KOPT-K1 (cell line): Measurements from ENCODE around the gene CEBPB.

ENCODE experiments used
- H3K27ac ChIP-seq: fragments of 200-600 bp; sonication (generic); 2 replicates; pipeline ENCODE4 v1.5.1; 2016; ENCODE audit warnings: antibody characterized with exemption, mild to moderate bottlenecking, low read depth, low read length; ENCODE audit not compliant: poor library complexity, severe bottlenecking
- H3K36me3 ChIP-seq: fragments of 200-600 bp; sonication (generic); 2 replicates; pipeline ENCODE4 v1.5.1; 2017; ENCODE audit warnings: antibody characterized with exemption, mild to moderate bottlenecking, low read length, moderate library complexity; ENCODE audit not compliant: insufficient read depth
- H3K9me3 ChIP-seq: fragments of 200-600 bp; sonication (generic); 2 replicates; pipeline ENCODE4 v1.5.1; 2017; ENCODE audit warnings: antibody characterized with exemption, low read length, mild to moderate bottlenecking; ENCODE audit not compliant: insufficient read depth, poor library complexity, severe bottlenecking

Gene CEBPB

DNA sequence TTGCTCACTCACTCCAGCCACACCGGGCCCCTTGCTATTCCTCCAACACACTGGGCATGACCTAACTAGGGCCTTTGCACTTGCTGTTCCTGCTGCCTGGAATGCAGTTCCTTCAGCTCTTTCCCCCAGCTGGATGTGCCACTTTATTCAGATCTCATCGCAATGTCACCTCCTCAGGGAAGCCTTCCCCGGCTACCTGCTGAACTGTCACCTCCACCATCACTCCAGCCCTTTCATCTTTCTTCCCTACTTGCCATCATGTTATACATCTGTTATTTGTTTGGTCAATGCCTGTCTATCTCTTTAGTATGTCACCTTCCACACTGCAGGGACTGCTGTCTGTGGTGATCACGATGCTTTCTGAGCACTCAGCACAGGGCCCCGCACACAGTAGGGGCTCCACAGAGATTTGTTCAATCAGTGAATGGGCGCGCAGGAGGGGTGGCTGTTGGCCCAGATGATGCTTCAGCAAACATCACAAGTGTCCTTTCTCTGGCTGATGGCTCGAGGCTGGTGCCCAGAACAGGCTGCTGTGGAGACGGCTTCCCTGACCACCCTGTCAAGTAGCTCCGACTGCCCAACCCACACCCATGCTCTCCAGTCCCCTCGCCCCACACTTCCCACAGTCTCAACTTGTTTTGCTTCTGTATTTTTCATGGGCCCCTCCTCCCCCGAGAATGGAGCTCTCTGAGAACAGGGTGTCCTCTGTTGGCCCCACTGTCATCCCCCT, 31.8 kb downstream of the CEBPB start:
- H3K36me3 ChIP-seq = no peaks in the 10 kb centered on the region
- H3K27ac ChIP-seq = no peak overlapping the region
- no peaks in the 10 kb centered on the region for H3K9me3 ChIP-seq

- no peaks in the 10 kb centered on the region for H3K36me3 ChIP-seq
- no peak overlapping the region for H3K27ac ChIP-seq
- no peaks in the 10 kb centered on the region for H3K9me3 ChIP-seq
Measured at GRCh38 chr20:50223039-50224005, 32.7 kb downstream of the CEBPB start.

DNA sequence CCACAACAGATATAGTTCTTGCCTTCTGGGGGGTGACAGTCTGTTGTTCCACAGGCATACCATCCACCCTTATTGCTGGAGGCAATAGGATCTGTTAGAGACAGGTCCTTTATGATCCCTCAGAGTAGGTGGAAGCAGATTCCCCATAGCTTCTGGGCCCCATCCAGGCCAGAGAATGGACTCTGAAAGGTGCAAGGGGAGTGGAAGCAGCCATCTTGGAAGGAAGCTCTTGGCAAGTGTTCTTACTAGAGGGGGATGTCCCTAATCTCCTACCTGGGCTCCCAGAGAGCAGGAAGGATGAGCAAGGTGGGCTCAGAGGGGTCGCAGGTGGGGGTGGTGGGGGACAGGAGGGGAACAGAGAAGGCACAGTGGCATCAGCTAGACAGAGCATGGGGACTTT, 33.4 kb downstream of the CEBPB start:
- Histone ChIP-seq H3K9me3 (no peaks in the 10 kb centered on the region), H3K27ac (no peak overlapping the region), H3K36me3 (no peaks in the 10 kb centered on the region)

- no peaks in the 10 kb centered on the region for H3K9me3 ChIP-seq
- H3K27ac ChIP-seq = no peak overlapping the region
- no peaks in the 10 kb centered on the region for H3K36me3 ChIP-seq
Measured at GRCh38 chr20:50224531-50225255, 34.1 kb downstream of the CEBPB start.

DNA sequence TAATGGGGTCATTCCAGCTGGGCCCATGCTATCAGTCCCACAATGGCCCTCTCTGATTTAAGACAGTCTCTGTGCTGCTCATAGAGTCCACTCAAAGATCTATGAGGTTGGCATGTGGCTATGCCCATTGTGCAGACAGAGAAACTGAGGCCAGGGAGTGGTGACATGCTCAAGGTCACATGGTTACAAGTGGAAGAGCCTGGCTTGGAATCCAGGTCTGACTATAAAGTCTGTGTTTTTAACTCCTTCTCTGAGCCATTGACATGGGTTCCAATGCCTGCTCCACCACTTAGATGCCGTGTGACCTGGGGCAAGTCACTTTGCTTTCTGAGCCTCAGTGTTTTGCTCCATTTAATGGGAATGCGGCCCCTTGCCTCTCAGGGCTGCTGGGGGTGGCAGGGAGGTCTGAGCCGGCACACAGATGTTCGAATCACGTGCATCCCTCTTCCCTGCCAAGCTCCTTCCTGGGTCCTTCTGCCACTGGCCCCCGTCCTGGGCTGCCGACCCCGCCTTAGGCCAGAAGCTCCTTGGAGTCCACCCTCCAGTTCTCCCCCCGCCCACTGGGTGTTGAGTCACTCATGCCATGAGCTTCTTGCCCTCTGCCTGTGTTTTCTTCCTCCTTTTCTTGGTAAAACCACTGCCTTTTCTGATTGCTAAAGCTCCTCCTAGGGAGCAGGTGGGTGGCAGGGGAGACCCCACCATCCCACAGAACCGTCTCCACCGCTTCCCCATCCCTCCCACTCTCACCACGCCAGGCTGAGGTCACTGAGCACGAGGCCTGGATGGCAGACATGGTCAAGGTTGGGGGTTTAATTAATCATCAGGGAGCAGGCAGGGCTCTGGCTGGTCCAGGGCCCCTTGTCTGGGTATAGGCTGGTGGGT, 35.7 kb downstream of the CEBPB start:
- Histone ChIP-seq H3K9me3 (no peaks in the 10 kb centered on the region), H3K27ac (no peak overlapping the region)

DNA sequence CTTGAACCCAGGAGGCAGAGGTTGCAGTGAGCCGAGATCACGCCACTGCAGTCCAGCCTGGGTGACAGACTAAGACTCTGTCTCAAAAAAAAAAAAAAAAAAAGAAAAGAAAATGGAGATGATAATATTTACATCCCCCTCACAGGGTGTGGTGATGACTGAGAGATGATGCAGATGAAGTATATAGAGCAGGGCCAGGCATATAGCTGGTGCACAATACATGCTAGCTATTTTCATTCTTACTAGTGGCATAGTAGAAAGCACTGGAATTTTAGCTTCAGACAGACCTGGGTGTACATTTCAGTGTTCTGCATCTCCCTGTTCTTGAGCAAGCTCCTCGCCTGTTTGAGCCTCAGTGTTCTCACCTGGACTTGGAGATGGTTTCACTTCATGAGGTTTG, 36.9 kb downstream of the CEBPB start:
- Histone ChIP-seq H3K36me3 (no peaks in the 10 kb centered on the region), H3K9me3 (no peaks in the 10 kb centered on the region), H3K27ac (no peak overlapping the region)

More for the DNA sequence above, 35.7 kb downstream of the CEBPB start:
- no peaks in the 10 kb centered on the region for H3K36me3 ChIP-seq

DNA sequence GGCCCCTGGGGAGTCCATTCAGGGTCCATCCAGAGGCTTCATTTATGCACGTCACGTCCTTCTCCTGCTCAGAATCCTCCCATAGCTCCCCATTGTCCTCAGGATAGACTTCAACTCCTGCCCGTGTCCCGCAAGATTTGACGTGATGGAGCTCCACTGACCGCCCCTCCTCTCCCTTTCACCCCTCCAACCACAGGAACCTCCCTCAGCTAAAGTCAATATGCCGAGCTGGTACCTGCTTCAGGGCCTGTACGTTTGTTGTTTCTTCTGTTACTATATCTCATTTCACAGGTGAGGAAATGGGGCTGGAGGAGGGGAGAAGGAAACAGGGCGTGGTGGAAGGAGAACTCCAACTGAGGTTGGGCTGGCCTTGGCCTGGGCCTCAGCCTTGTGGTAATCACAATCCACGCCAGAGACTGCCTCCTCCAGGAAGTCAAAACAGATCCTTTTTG, 38.6 kb downstream of the CEBPB start:
- Histone ChIP-seq H3K9me3 (no peaks in the 10 kb centered on the region), H3K36me3 (no peaks in the 10 kb centered on the region), H3K27ac (no peak overlapping the region)

DNA sequence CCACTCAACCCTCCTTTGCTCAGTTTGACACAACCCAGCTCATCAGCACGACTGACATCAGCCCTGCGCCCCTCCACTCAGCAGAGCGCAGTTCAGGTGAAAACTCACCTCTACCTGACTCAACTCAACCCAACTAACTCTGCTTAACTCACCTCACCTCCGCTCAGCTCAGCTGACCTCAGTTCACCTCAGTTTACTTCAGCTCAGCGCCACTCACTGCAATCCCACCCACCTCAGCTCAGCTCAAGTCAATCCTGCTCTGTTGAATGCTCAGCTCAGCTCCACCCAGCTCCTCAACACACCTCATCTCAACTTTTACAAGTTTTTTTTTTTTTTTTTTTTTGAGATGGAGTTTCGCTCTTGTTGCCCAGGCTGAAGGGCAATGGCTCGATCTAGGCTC, 39.6 kb downstream of the CEBPB start:
- H3K36me3 ChIP-seq = no peaks in the 10 kb centered on the region
- H3K27ac ChIP-seq = no peak overlapping the region

GRCh38 chr20:50230871-50231560, 40.4 kb downstream of the CEBPB start:
- Histone ChIP-seq H3K36me3 (no peaks in the 10 kb centered on the region), H3K9me3 (no peaks in the 10 kb centered on the region), H3K27ac (no peak overlapping the region)

More for the DNA sequence above, 39.6 kb downstream of the CEBPB start:
- no peaks in the 10 kb centered on the region for H3K9me3 ChIP-seq

- H3K36me3 ChIP-seq = no peaks in the 10 kb centered on the region
- no peaks in the 10 kb centered on the region for H3K9me3 ChIP-seq
- no peak overlapping the region for H3K27ac ChIP-seq
Measured at GRCh38 chr20:50231854-50232253, 41.2 kb downstream of the CEBPB start.

DNA sequence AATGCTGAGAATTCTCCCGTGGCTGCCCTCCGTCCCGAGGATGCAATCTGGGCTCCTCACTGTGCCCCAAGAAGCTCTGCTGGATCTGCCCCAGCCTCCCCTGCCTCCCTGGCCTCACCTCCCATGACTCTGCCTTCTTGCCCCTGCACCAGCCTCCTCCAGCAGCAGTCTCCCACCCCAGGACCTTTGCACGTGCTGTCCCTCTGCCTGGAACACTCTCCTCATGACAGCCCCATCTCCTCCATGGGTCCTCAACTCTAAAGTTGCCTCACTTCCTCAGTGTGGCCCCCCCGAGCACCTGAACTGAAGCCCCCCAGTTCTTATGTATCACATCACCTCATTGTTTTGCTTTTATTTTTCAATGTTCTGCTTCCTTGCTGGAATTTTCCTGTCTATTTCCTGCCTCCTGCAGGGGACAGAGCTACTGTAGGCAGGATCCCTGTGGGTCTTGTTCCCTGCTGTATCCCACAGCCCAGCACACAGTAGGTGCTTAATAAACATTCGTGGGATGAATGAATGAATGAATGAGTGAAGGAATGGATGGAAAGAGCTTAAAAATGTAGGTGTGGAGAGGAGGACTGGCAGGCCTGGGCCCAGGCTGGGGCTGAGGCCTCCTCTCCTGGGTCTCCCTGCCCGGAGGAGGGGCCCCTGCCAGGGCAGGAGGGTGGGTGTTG, 42.2 kb downstream of the CEBPB start:
- H3K9me3 ChIP-seq = no peaks in the 10 kb centered on the region
- no peaks in the 10 kb centered on the region for H3K36me3 ChIP-seq
- H3K27ac ChIP-seq = no peak overlapping the region

GRCh38 chr20:50233325-50234212, 42.9 kb downstream of the CEBPB start:
- H3K9me3 ChIP-seq = no peaks in the 10 kb centered on the region
- H3K36me3 ChIP-seq = no peaks in the 10 kb centered on the region
- H3K27ac ChIP-seq = no peak overlapping the region

DNA sequence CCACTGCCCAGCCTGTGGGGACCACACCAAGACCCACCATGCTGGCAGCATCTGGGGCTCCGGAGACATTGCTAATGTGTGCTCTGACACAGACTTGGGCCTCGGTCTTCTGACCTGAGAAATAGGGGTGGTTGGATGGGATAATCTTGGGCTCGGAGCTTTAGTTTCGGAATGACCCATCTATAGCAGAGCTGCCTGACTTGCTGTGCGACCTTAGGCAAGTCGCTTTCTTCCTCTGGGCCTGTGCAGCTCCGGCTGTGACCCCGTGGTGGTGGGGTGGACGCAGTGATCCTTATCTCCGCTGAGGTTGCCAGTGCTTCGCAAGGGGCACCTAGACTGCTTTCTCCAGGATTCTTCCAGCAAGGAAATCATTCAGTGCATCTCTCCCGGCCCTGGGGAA, 43.7 kb downstream of the CEBPB start:
- Histone ChIP-seq H3K9me3 (no peaks in the 10 kb centered on the region), H3K27ac (no peak overlapping the region), H3K36me3 (no peaks in the 10 kb centered on the region)
